Activated CD4-positive, alpha-beta T cell treated with anti-CD3 and anti-CD28 coated beads for 1 hour (primary cell): ENCODE measurements around the gene BCL2L11.
A peak's percentile ranks its signal among the peaks of the same experiment; 100 is the strongest.

Source experiments
- DNase-seq: peaks from one replicate; pipeline ENCODE4 v3.0.0-alpha.2; 2020

Gene BCL2L11

GRCh38 chr2:111118481-111118980 lies 2.2 kb upstream of the BCL2L11 start:
- DNase-seq = no peak

GRCh38 chr2:111118981-111119821 lies 1.5 kb upstream of the BCL2L11 start:
- DNase-seq = no peak

GRCh38 chr2:111119822-111120252 lies 877 bp upstream of the BCL2L11 start:
- DNase-seq = no peak

- peak; percentile 25 for DNase-seq
Measured at GRCh38 chr2:111121028-111121827, 514 bp downstream of the BCL2L11 start.

- DNase-seq = peak; percentile 67
Measured at GRCh38 chr2:111121828-111122630, 1.3 kb downstream of the BCL2L11 start.

GRCh38 chr2:111122631-111123421 lies 2.1 kb downstream of the BCL2L11 start:
- no peak for DNase-seq

- DNase-seq = no peak
Measured at GRCh38 chr2:111123751-111124150, 3.0 kb downstream of the BCL2L11 start.

GRCh38 chr2:111126581-111126980 lies 5.9 kb downstream of the BCL2L11 start:
- DNase-seq = no peak

- no peak for DNase-seq
Measured at GRCh38 chr2:111127351-111127750, 6.6 kb downstream of the BCL2L11 start.

- DNase-seq = no peak
Measured at GRCh38 chr2:111128096-111128495, 7.4 kb downstream of the BCL2L11 start.

GRCh38 chr2:111133603-111134002 lies 12.9 kb downstream of the BCL2L11 start:
- DNase-seq = no peak

GRCh38 chr2:111134055-111134454 lies 13.3 kb downstream of the BCL2L11 start:
- no peak for DNase-seq

- no peak for DNase-seq
Measured at GRCh38 chr2:111135237-111135909, 14.7 kb downstream of the BCL2L11 start.

- DNase-seq = no peak
Measured at GRCh38 chr2:111135910-111136297, 15.2 kb downstream of the BCL2L11 start.

GRCh38 chr2:111138839-111139238 lies 18.1 kb downstream of the BCL2L11 start:
- DNase-seq = no peak

- no peak for DNase-seq
Measured at GRCh38 chr2:111139637-111140317, 19.1 kb downstream of the BCL2L11 start.

- DNase-seq = no peak
Measured at GRCh38 chr2:111140815-111141214, 20.1 kb downstream of the BCL2L11 start.

- no peak for DNase-seq
Measured at GRCh38 chr2:111142101-111142500, 21.4 kb downstream of the BCL2L11 start.

- no peak for DNase-seq
Measured at GRCh38 chr2:111143107-111143842, 22.6 kb downstream of the BCL2L11 start.

GRCh38 chr2:111143843-111144198 lies 23.1 kb downstream of the BCL2L11 start:
- DNase-seq = no peak
